Measurements from ENCODE around the gene GLIPR2.
A peak's percentile ranks its signal among the peaks of the same experiment; 100 is the strongest.
"Not testable (repeated sequence)": the region's sequence is repeated elsewhere in the genome, so short reads cannot be mapped to it uniquely, and the experiment has no call there.

The GLIPR2 gene

GRCh38 chr9:36145970-36146369 lies 9.4 kb downstream of the GLIPR2 start:
- no peak for DNase-seq

GRCh38 chr9:36146651-36147050 lies 10.1 kb downstream of the GLIPR2 start:
- DNase-seq: no peak

GRCh38 chr9:36147441-36148175 lies 11.1 kb downstream of the GLIPR2 start:
- no peak for DNase-seq

- DNase-seq: peak; percentile 9 to 25
These were observed 11.9 kb downstream of the GLIPR2 start for GRCh38 chr9:36148311-36149051.

GRCh38 chr9:36149197-36149596 lies 12.7 kb downstream of the GLIPR2 start:
- DNase-seq: no peak

GRCh38 chr9:36150574-36151315 lies 14.2 kb downstream of the GLIPR2 start:
- peak; percentile 25 to 27 for DNase-seq

- peak; percentile 80 to 87 for DNase-seq
These were observed 15.0 kb downstream of the GLIPR2 start for GRCh38 chr9:36151316-36152210.

- DNase-seq: no peak
These were observed 16.4 kb downstream of the GLIPR2 start for GRCh38 chr9:36152741-36153438.

GRCh38 chr9:36153746-36154145 lies 17.2 kb downstream of the GLIPR2 start:
- no peak for DNase-seq

GRCh38 chr9:36154331-36154952 lies 17.9 kb downstream of the GLIPR2 start:
- DNase-seq: peak; percentile 69 to 83

GRCh38 chr9:36156116-36156515 lies 19.6 kb downstream of the GLIPR2 start:
- no peak for DNase-seq

- peak; percentile 33 to 56 for DNase-seq
These were observed 21.6 kb downstream of the GLIPR2 start for GRCh38 chr9:36158122-36158521.

GRCh38 chr9:36158917-36159316 lies 22.4 kb downstream of the GLIPR2 start:
- DNase-seq: no peak

- not testable (repeated sequence) for DNase-seq
These were observed 23.0 kb downstream of the GLIPR2 start for GRCh38 chr9:36159509-36159908.

GRCh38 chr9:36160126-36160525 lies 23.6 kb downstream of the GLIPR2 start:
- not testable (repeated sequence) for DNase-seq

- DNase-seq: no peak
These were observed 24.7 kb downstream of the GLIPR2 start for GRCh38 chr9:36161187-36161586.

GRCh38 chr9:36162211-36162738 lies 25.7 kb downstream of the GLIPR2 start:
- DNase-seq: no peak

GRCh38 chr9:36163049-36163785 lies 26.7 kb downstream of the GLIPR2 start:
- DNase-seq: no peak

- no peak for DNase-seq
These were observed 27.2 kb downstream of the GLIPR2 start for GRCh38 chr9:36163786-36164170.

- DNase-seq: no peak
These were observed 27.8 kb downstream of the GLIPR2 start for GRCh38 chr9:36164372-36164771.
